ENCODE results near the gene YAE1. TPM values are rescaled to one million over a fixed set of nuclear protein-coding genes. Genes with fewer than 3 reads are reported as not detected.

The YAE1 gene
- total RNA-seq, 2 donors from 2014 or later = 11.9 to 19.9 TPM

DNA sequence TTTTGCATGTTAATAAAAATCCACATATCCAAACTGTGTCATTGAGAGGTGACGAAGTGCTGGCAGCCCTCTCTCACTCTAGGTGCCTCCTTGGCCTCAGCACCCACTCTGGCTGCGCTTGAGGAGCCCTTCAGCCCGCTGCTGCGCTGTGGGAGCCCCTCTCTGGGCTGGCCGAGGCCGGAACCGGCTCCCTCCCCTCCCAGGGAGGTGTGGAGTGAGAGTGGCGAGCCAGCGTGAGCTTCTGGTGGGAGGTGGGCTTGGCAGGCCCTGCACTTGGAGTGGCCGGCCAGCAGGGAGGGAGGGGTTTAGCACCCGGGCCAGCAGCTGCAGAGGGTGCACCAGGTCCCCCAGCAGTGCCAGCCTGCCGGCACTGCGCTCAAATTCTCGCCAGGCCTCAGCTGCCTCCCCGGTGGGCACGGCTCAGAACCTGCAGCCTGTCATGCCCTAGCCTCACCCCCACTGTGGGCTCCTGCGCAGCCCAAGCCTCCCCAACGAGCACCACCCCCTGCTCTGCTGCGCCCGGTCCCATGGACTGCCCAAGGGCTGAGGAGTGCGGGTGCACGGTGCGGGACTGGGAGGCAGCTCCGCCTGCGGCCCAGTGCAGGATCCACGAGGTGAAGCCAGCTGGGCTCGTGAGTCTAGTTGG lies 11.1 kb downstream of the YAE1 start:
- ATAC-seq (ENCODE audit: insufficient number of reproducible peaks, low FRiP score, low read depth) (no peak), DNase-seq (ENCODE audit: low spot score) (no peak)
- TF ChIP-seq, protein P1, sequence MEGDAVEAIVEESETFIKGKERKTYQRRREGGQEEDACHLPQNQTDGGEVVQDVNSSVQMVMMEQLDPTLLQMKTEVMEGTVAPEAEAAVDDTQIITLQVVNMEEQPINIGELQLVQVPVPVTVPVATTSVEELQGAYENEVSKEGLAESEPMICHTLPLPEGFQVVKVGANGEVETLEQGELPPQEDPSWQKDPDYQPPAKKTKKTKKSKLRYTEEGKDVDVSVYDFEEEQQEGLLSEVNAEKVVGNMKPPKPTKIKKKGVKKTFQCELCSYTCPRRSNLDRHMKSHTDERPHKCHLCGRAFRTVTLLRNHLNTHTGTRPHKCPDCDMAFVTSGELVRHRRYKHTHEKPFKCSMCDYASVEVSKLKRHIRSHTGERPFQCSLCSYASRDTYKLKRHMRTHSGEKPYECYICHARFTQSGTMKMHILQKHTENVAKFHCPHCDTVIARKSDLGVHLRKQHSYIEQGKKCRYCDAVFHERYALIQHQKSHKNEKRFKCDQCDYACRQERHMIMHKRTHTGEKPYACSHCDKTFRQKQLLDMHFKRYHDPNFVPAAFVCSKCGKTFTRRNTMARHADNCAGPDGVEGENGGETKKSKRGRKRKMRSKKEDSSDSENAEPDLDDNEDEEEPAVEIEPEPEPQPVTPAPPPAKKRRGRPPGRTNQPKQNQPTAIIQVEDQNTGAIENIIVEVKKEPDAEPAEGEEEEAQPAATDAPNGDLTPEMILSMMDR (IDR thresholded peaks at IDR 0.05) = no peak
- H3K27me3 ChIP-seq (replicated peaks; ENCODE audit: insufficient read depth) = no peaks in the 10 kb centered on the region
- peaks cover 2% of the 10 kb centered on the region for H3K36me3 ChIP-seq
- H3K9me3 ChIP-seq = no peaks in the 10 kb centered on the region
- no peak overlapping the region for H3K27ac ChIP-seq
- no peaks in the 10 kb centered on the region for H3K4me1 ChIP-seq (ENCODE audit: control insufficient read depth in 1 of 2, low read depth in 2 of 2)
- no peak overlapping the region for H3K4me3 ChIP-seq

DNA sequence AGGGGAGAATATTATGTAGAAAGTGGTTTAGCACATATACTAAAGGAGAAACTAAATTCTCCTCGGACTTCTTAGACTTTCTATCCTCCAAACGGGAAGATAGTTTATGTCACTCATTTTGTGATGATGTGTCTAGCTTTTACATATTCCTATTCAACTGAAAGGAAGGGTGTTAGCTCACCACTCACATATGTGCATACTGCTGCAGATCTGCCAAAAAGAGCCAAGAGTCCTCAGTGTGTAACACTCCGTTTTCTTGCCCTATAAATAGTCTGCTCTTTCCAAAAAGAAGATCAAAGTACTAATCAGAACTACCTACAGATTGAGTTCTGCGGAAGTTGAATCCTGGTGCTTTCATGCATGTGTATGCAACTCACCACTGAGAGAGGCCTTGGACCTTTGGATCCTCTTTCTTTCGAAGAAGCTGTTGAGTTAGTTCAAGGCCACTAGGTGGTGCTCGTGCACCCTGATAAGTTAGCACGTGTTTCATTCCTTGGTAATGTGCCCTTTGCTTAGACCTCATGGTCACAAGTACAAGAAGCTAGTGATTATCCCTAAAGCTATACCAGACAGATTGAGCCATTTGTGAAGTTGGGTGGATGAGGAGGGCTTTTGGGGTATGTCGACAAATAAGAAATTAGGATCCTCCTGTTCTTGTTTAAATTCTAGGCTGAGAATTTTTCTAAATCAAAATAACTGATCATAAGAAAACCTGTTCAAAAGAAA lies 14.1 kb downstream of the YAE1 start:
- Histone ChIP-seq H3K9me3 (no peaks in the 10 kb centered on the region), H3K36me3 (no peaks in the 10 kb centered on the region), H3K27me3 (replicated peaks; ENCODE audit: insufficient read depth) (no peaks in the 10 kb centered on the region), H3K4me3 (no peak overlapping the region), H3K27ac (no peak overlapping the region), H3K4me1 (ENCODE audit: control insufficient read depth in 1 of 2, low read depth in 2 of 2) (no peaks in the 10 kb centered on the region)
- ATAC-seq (ENCODE audit: insufficient number of reproducible peaks, low FRiP score, low read depth) (peak; percentile 82), DNase-seq (ENCODE audit: low spot score) (peak; percentile 14)
- TF ChIP-seq, protein P1 (IDR thresholded peaks at IDR 0.05) = peak; percentile 82

DNA sequence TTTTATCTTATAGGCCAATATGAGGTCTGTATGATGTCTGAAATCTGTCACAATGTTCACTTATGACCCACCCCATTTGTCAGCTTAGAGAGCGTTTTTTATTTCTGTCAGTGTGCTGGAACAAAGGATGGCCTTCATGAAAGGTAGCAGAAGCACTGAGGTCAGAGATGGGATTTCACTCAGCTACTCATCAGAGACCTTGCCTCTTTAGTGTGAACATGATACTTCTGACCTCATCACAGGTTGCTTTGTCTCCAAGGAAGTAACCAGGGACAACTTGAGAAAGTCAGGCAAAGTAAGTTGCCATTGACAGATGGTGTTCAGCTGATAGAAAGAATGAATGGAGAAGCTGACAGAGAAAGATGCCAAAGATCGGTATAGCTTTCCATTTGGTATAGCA lies 16.3 kb downstream of the YAE1 start:
- no peak overlapping the region for H3K4me3 ChIP-seq
- DNase-seq (ENCODE audit: low spot score) (no peak), ATAC-seq (ENCODE audit: insufficient number of reproducible peaks, low FRiP score, low read depth) (no peak)
- no peaks in the 10 kb centered on the region for H3K4me1 ChIP-seq (ENCODE audit: control insufficient read depth in 1 of 2, low read depth in 2 of 2)
- TF ChIP-seq, protein P1 (IDR thresholded peaks at IDR 0.05) = no peak
- no peaks in the 10 kb centered on the region for H3K9me3 ChIP-seq
- H3K27ac ChIP-seq = no peak overlapping the region
- no peaks in the 10 kb centered on the region for H3K36me3 ChIP-seq
- H3K27me3 ChIP-seq (replicated peaks; ENCODE audit: insufficient read depth) = no peaks in the 10 kb centered on the region

DNA sequence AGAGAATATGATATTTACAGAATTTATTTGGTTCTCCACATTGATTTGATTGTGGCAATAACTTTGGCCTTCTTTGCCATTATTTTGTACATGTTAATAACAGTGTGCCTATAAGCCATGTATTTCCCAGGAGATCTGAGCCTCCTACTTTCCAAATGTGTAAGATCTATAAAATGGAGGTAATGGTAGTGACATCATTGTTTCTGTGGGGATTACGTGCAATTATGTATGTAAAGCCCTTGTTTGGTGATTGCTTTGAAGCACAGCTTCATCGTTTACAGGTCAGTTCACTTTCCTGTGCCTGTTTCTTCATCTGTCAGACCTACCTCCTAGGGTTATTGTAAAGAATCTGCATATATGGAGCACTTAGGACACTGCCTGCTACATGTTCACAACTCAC lies 17.3 kb downstream of the YAE1 start:
- no peak for DNase-seq (ENCODE audit: low spot score)
- H3K27ac ChIP-seq = no peak overlapping the region
- no peak for ATAC-seq (ENCODE audit: insufficient number of reproducible peaks, low FRiP score, low read depth)
- H3K9me3 ChIP-seq = no peaks in the 10 kb centered on the region
- H3K27me3 ChIP-seq (replicated peaks; ENCODE audit: insufficient read depth) = no peaks in the 10 kb centered on the region
- TF ChIP-seq, protein P1 (IDR thresholded peaks at IDR 0.05) = no peak
- H3K4me3 ChIP-seq = no peak overlapping the region
- H3K36me3 ChIP-seq = no peaks in the 10 kb centered on the region
- H3K4me1 ChIP-seq (ENCODE audit: control insufficient read depth in 1 of 2, low read depth in 2 of 2) = no peaks in the 10 kb centered on the region

DNA sequence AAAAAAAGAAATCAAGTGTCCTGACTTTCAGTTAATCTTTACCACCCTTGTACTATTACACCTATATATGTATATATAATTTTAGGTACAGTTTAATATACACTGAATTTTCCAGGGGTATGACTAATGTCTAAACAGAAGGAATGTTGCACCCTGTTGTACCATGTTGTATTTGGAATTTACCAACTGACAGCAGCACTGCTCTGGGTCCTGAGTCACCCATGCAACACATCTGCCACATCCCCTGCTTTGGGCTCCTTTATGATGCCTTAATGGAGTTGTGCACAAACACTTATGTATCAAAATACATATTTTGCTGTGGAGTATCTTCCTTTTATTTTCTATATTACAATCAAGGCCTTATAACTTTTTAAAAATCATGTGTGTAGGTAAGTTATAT lies 21.2 kb downstream of the YAE1 start:
- H3K9me3 ChIP-seq = no peaks in the 10 kb centered on the region
- no peak for ATAC-seq (ENCODE audit: insufficient number of reproducible peaks, low FRiP score, low read depth)

More for the DNA sequence above, 21.2 kb downstream of the YAE1 start:
- H3K4me1 ChIP-seq (ENCODE audit: control insufficient read depth in 1 of 2, low read depth in 2 of 2) = no peaks in the 10 kb centered on the region
- H3K27me3 ChIP-seq (replicated peaks; ENCODE audit: insufficient read depth) = no peaks in the 10 kb centered on the region
- no peaks in the 10 kb centered on the region for H3K36me3 ChIP-seq
- TF ChIP-seq, protein P1 (IDR thresholded peaks at IDR 0.05) = no peak
- DNase-seq (ENCODE audit: low spot score) = no peak
- no peak overlapping the region for H3K27ac ChIP-seq
- H3K4me3 ChIP-seq = no peak overlapping the region

Measured in thoracic aorta (tissue), 2 donors.